ENCODE measurements around the gene CLCN4. TPM values are rescaled to one million over a fixed set of nuclear protein-coding genes. Genes with fewer than 3 reads are reported as not detected.

CLCN4 gene
- total and polyA plus RNA-seq, 10 donors: 0.63 to 10.9 (median 5.0) TPM

GRCh38 chrX:10177004-10177396 is 20.2 kb downstream of the CLCN4 start:
- no peak for DNase-seq
- Histone ChIP-seq H3K27ac (no peak overlapping the region), H3K27me3 (replicated peaks in 1 of 7) (peaks cover 0 to 13% (median 0%) of the 10 kb centered on the region in 7 donors), H3K4me3 (no peak overlapping the region), H3K9me3 (no peaks in the 10 kb centered on the region), H3K4me1 (peaks cover 0 to 8% (median 0%) of the 10 kb centered on the region in 6 donors), H3K36me3 (no peaks in the 10 kb centered on the region)
- WGBS, 5 donors: 78 to 97% (median 95%) methylated on average over 7 of the region's 7 CpGs
- TF ChIP-seq CTCF (IDR thresholded peaks at IDR 0.05 in 8 of 11, conservative IDR thresholded peaks at IDR 0.05 in 3 of 11): no peak
- TF ChIP-seq POLR2A (IDR thresholded peaks at IDR 0.05): no peak
- no peak for TF ChIP-seq POLR2AphosphoS5 (IDR thresholded peaks at IDR 0.05)
- intact Hi-C loops (cut with DNase I; ENCODE audit: low total_unique reads): no loop called here

- TF ChIP-seq CTCF (IDR thresholded peaks at IDR 0.05 in 8 of 11, conservative IDR thresholded peaks at IDR 0.05 in 3 of 11): no peak
- TF ChIP-seq POLR2A (IDR thresholded peaks at IDR 0.05): no peak
- no peak for TF ChIP-seq POLR2AphosphoS5 (IDR thresholded peaks at IDR 0.05)
- Histone ChIP-seq H3K9me3 (no peaks in the 10 kb centered on the region), H3K27ac (no peak overlapping the region), H3K36me3 (no peaks in the 10 kb centered on the region), H3K4me3 (no peak overlapping the region), H3K27me3 (replicated peaks in 1 of 7) (peaks cover 0 to 12% (median 0%) of the 10 kb centered on the region in 7 donors), H3K4me1 (peaks cover 0 to 8% (median 0%) of the 10 kb centered on the region in 6 donors)
- intact Hi-C loops (cut with DNase I; ENCODE audit: low total_unique reads): no loop called here
- DNase-seq: no peak
- WGBS, 5 donors: 68 to 85% (median 83%) methylated on average over 3 of the region's 3 CpGs
Observed at GRCh38 chrX:10177601-10178000, 20.8 kb downstream of the CLCN4 start.

GRCh38 chrX:10178866-10179463 is 22.2 kb downstream of the CLCN4 start:
- 60 to 95% (median 88%) methylated on average over 4 to 5 of the region's 5 CpGs for WGBS, 5 donors
- TF ChIP-seq POLR2AphosphoS5 (IDR thresholded peaks at IDR 0.05) (no peak), CTCF (IDR thresholded peaks at IDR 0.05 in 8 of 11, conservative IDR thresholded peaks at IDR 0.05 in 3 of 11) (no peak), POLR2A (IDR thresholded peaks at IDR 0.05) (no peak)
- no peak for DNase-seq
- Histone ChIP-seq H3K27me3 (replicated peaks in 1 of 7) (peaks cover 0 to 11% (median 0%) of the 10 kb centered on the region in 7 donors), H3K4me1 (peaks cover 0 to 8% (median 0%) of the 10 kb centered on the region in 6 donors), H3K4me3 (no peak overlapping the region), H3K36me3 (no peaks in the 10 kb centered on the region), H3K9me3 (no peaks in the 10 kb centered on the region), H3K27ac (no peak overlapping the region)
- intact Hi-C loops (cut with DNase I; ENCODE audit: low total_unique reads): no loop called here

GRCh38 chrX:10183760-10184159 is 27.0 kb downstream of the CLCN4 start:
- WGBS, 5 donors: 71 to 100% (median 90%) methylated on average over 3 of the region's 3 CpGs
- H3K36me3 ChIP-seq: no peaks in the 10 kb centered on the region
- intact Hi-C loops (cut with DNase I; ENCODE audit: low total_unique reads): no loop called here
- H3K27ac ChIP-seq: no peak overlapping the region
- no peak overlapping the region for H3K4me3 ChIP-seq
- no peaks in the 10 kb centered on the region for H3K27me3 ChIP-seq (replicated peaks in 1 of 7)
- TF ChIP-seq POLR2A (IDR thresholded peaks at IDR 0.05): no peak
- TF ChIP-seq POLR2AphosphoS5 (IDR thresholded peaks at IDR 0.05): no peak
- TF ChIP-seq CTCF (IDR thresholded peaks at IDR 0.05 in 8 of 11, conservative IDR thresholded peaks at IDR 0.05 in 3 of 11): no peak
- H3K4me1 ChIP-seq: no peaks in the 10 kb centered on the region
- H3K9me3 ChIP-seq: no peaks in the 10 kb centered on the region
- no peak for DNase-seq
